RWPE1 (cell line): ENCODE measurements around the gene RPS3.

Source experiments
- CTCF ChIA-PET: fragments of 350-600 bp; sonication (Branson Sonifier 250); formaldehyde crosslinking; extraction: SDS; loops from one replicate; lab custom pipeline; 2021; lab: Yijun Ruan, JAX
- POLR2A ChIA-PET: fragments of 400-600 bp; formaldehyde crosslinking; extraction: SDS; loops from one replicate; lab custom pipeline; 2020; ENCODE audit warnings: antibody characterized with exemption; ENCODE audit not compliant: low non-redundant PET; lab: Yijun Ruan, JAX
- DNase-seq: peaks from one replicate; pipeline ENCODE4 v3.0.0; 2012; ENCODE audit warnings: low spot score
- H3K27ac ChIP-seq: fragments of 450-650 bp; 2 replicates; pipeline ENCODE4 v1.5.1; 2017
- CTCF ChIP-seq: fragments of 450-650 bp; conservative IDR thresholded peaks from 2 replicates; pipeline ENCODE4 v1.5.1; 2017; ENCODE audit warnings: low read depth, mild to moderate bottlenecking

The RPS3 gene

DNA sequence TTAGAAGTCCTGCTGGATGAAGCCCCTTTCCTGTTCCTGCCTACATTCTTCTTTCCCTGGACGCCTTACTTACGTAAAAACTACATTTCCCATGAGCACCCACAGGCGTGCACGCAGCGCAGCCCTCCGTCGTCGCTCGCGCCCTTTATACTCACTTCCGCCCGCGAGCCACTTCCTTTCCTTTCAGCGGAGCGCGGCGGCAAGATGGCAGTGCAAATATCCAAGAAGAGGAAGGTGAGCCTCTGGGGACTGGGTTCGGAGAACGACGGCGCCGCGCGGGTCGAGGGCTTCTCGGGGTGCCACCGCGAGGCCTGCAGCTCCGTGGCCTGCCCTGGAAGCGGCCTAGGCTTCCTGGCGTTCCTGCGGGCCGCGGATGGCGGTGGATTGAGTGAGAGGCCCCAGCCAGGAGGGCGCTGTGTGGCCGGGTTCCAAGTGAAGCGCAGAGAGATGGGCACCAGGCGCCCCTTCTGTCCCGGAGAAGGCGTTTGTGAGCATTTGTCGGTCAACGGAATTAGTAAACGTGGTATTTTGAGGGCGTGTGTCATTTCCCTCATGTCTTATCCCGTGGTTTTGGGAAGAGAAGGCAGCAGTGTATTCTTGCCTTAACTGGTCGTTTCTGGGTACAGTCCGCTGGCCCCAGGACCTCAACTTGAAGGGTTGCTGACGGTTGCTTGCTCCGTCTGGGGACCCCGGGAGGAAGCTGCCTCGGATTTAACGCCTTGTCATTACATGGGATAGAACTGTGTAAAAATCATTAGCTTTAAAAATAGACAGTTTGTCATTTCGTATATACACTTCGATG, at the start of gene RPS3:
TSS of gene RPS3 (plus strand) at position 175 of the 802 bp plus-strand sequence. CDS start at position 205, 30 bp downstream.
- ChIA-PET POLR2A (no interaction called here), CTCF (no interaction called here)
- peak within 1 kb of the TSS; percentile 93 for H3K27ac ChIP-seq
- no peak for TF ChIP-seq CTCF
- peak; percentile 88 for DNase-seq

DNA sequence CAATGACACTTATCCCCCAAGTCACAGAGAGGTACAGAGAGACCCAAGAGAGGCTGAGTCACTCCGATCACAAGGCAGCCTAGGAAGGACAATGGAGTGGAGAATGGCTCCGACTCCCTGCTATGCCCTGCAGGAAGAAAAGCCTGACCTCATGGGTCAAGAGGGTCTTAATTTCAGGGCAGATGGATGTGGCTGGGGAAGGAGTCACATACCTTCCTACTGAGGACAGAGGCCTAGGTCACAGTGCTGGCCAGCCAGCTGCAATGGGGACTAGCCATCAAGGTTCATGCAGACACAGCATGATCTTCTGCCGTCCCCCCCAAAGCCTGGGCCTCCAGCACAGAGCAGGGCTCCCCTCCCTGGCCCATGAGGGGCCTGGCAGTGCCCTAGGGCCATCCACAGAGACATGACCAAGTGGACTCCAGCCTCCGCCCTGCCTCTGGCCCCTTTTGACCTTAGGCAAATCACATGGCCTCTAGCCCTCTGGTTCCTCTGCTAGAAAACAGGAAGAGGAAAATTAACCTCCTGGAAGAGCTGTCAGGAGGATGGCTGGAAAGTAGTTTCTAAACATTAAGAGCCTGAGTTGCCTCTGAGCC, 49.7 kb upstream of the RPS3 start:
- ChIA-PET POLR2A (no interaction called here), CTCF (interaction anchor here (0.7 kb wide), 1 partner anchor 12 kb away, joined by 3 read pairs; no protein-coding TSS in a partner anchor)
- no peak overlapping the region for H3K27ac ChIP-seq
- DNase-seq, result no peak
- TF ChIP-seq CTCF, result no peak

GRCh38 chr11:75350122-75350742, 49.1 kb upstream of the RPS3 start:
- ChIA-PET POLR2A (no interaction called here), CTCF (interaction anchor here (0.7 kb wide), 1 partner anchor 13 kb away, joined by 3 read pairs; no protein-coding TSS in a partner anchor)
- H3K27ac ChIP-seq, result no peak overlapping the region
- TF ChIP-seq CTCF, result no peak
- DNase-seq, result no peak

DNA sequence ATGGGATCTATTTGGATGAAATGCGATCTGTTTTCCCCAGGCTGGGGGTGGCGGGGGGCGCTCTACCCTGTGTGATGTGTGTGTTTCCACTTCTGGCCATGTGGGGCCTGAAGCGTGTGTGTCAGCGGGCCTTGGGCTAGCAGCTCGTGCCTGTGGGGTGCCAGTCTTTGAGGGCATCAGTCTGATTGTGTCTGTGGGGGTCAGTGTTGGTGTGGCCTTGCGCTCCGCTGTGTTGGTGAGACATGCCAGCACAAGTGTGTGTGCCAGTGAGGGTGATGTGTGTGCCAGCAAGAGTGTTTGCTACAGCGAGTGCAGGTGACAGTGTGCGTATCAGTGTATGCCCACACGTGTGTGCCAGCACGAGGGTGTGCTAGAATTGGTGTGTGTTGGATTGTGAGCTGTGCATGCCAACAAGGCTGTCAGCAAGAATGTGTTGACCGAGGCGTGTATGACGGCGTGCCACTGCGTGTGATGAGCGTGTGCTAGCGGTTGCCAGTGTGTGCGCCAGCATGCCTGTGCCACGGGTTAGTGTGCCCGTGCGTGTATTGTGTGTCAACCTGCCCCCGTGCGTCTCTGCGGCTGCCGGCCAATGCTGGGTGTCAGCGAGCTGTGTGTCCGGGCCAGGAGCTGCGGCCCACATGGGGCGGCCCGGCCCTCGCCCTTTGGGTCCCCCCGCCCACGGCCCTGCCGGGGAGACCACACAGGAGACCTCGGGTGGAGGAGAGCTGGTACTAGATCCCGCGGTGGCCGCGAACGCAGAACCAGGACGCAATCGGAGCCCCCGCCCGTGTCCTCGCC, 48.4 kb upstream of the RPS3 start:
- no peak overlapping the region for H3K27ac ChIP-seq
- TF ChIP-seq CTCF, result no peak
- ChIA-PET POLR2A (no interaction called here), CTCF (interaction anchor here (0.7 kb wide), 1 partner anchor 70 kb away, joined by 3 read pairs; no protein-coding TSS in a partner anchor)
- no peak for DNase-seq

- ChIA-PET CTCF (interaction anchor here (0.7 kb wide), 2 partner anchors 10 to 70 kb away, joined by 3 read pairs; no protein-coding TSS in a partner anchor), POLR2A (no interaction called here)
- DNase-seq, result peak; percentile 50
- TF ChIP-seq CTCF, result no peak
- H3K27ac ChIP-seq, result no peak within 1 kb of the TSS
Measured at GRCh38 chr11:75351541-75351790, 47.9 kb upstream of the RPS3 start, which contains the start of gene ARRB1. Gene ARRB1 (minus strand): TSS chr11:75351661. CDS start chr11:75351607, 54 bp downstream.
